Astrocyte of the spinal cord (primary cell): Measurements from ENCODE around the gene EHMT1.

Source experiments
- DNase-seq: peaks from one replicate; pipeline ENCODE4 v3.0.0; 2011; ENCODE audit warnings: low read depth, low spot score
- H3K4me3 ChIP-seq: 2 replicates; pipeline ENCODE4 v1.5.1; 2011; ENCODE audit warnings: low read depth, mild to moderate bottlenecking, low read length, moderate library complexity
- in situ Hi-C: cut with HindIII; loops from 2 replicates; pipeline ENCODE4 v1.10.0; 2017; ENCODE audit warnings: low sequenced_read_pairs
- TF ChIP-seq, protein P1 (sequence below): IDR thresholded peaks from 2 replicates; pipeline ENCODE4 v1.5.1; 2012; ENCODE audit warnings: low read depth, mild to moderate bottlenecking, low read length, inconsistent platforms

The EHMT1 gene

DNA sequence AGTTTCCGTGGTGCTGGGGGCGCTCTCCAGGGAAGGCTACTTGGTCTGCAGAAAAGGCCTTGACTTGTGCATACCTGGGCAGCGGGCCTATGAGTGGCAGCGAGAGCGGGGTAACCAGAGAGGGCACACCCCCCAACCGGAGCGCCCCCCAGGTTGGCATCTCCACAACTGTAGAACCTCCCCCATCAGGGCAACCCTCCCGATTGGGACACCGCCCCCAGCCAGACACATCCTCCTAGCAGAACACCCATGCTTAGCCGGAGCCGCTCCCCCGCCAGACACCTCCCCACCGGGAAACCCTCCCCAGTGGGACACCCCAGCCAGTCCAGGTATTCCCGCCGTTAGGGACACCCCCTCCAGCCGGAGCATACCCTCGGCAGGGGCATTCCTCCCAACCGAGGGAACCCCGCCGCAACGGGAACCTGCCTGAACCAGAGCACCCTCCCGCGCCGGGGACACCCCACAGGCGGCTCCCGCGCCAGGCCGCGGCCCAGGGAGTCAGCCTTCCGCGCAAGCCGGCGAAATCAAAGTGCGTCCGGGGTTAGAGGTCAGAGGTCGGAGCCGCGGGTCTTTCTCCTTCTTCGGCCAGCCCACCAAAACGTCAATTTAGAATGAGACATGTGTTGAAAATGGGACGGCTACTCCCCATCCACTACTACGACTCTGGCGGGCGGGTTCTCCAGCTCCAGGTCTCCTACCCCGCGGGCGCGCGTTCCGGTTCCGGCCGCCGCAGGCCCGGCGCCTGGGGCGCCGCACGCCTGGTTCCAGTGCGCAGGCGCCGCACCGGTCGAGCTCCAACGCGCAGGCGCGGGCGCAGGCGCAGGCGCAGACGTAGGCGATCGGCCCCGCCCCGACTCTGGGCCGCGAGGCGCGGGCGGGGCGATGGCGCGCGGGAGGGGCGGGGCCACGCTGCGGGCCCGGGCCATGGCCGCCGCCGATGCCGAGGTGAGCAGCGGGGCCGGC, at the start of gene EHMT1:
TSS of gene EHMT1 (plus strand) at position 901 of the 963 bp plus-strand sequence. CDS start at position 925, 24 bp downstream.
- TF ChIP-seq, protein P1, sequence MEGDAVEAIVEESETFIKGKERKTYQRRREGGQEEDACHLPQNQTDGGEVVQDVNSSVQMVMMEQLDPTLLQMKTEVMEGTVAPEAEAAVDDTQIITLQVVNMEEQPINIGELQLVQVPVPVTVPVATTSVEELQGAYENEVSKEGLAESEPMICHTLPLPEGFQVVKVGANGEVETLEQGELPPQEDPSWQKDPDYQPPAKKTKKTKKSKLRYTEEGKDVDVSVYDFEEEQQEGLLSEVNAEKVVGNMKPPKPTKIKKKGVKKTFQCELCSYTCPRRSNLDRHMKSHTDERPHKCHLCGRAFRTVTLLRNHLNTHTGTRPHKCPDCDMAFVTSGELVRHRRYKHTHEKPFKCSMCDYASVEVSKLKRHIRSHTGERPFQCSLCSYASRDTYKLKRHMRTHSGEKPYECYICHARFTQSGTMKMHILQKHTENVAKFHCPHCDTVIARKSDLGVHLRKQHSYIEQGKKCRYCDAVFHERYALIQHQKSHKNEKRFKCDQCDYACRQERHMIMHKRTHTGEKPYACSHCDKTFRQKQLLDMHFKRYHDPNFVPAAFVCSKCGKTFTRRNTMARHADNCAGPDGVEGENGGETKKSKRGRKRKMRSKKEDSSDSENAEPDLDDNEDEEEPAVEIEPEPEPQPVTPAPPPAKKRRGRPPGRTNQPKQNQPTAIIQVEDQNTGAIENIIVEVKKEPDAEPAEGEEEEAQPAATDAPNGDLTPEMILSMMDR: no peak
- DNase-seq: peak; percentile 71
- H3K4me3 ChIP-seq: peak within 1 kb of the TSS; percentile 96
- in situ Hi-C loops: no loop called here

DNA sequence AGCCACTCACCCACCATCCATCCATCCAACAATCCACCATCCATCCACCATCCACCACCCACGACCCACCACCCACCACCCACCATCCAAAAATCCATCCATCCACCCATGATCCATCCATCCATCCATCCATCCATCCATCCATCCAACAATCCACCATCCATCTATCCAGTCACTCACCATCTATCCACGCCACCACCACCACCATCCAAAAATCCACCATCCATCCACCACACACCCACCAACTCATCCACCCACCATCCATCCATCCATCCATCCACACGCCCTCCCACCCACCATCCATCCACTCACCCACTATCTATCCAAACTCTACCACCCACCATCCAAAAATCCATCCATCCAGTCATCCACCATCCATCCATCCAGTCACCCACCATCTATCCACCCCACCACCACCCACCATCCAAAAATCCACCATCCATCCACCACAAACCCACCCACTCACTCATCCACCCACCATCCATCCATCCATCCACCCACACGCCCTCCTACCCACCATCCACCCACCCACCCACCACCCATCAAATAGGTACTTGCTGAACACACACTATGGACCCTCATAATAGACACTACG, 49.1 kb upstream of the EHMT1 start:
- TF ChIP-seq, protein P1: no peak
- in situ Hi-C loops: no loop called here
- no peak overlapping the region for H3K4me3 ChIP-seq
- DNase-seq: no peak

DNA sequence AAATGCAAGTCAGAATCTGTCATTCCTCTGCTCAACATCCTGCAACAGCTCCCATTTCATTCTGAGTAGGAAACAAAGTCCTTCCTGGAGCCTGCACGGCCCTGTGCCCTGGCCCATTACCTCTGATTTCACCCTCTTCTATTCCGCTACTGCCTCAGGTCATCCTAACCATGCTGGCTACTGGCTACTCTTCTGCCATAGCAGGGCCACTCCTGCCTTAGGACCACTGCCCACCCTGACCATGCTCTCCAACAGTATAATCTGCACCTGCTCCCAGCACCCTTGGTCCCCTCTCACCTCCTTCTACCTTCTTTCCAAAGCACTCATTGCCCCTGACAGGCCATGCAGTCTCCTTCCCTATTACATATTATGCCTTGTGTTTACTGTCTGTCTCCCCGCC, 48.2 kb upstream of the EHMT1 start:
- TF ChIP-seq, protein P1: no peak
- in situ Hi-C loops: no loop called here
- no peak for DNase-seq
- no peak overlapping the region for H3K4me3 ChIP-seq

DNA sequence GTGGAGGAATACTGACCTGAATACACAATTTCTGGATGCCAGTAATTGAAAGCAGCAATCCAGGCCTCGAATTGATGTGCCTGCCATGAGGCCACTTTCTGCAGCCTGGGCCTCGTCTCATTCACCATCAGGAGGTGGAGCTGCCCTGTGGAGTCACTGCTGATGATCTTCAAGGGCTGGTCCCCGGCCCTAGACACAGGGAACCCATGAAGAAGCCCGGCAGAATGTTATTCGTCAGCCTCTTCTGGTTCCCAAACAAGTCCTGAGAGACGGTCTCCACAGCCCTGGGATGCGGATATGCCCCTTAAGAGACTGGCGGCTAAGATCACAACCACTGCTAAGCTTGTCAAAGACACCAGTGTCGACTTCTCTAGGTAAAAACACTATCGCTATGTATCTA, 44.6 kb upstream of the EHMT1 start:
- no peak overlapping the region for H3K4me3 ChIP-seq
- in situ Hi-C loops: no loop called here
- TF ChIP-seq, protein P1: no peak
- no peak for DNase-seq

DNA sequence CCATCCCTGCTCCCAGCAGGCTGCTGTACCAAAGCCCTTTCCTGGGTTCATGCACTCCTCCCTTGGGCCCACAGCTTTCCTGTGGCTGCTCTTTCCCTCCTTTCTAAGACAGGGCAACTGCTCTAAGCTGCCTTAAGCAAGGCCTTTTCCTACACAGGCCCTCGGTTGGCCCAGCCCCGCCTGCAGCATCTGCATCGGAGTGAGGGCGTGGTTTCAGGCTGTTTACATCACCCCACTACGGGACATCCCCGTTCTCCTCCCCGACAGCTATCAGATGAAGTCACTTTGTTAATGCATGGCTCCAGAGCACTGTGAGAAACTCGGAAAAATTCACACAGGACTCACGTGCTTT, 43.5 kb upstream of the EHMT1 start:
- DNase-seq: no peak
- in situ Hi-C loops: no loop called here
- H3K4me3 ChIP-seq: no peak overlapping the region
- TF ChIP-seq, protein P1: no peak

DNA sequence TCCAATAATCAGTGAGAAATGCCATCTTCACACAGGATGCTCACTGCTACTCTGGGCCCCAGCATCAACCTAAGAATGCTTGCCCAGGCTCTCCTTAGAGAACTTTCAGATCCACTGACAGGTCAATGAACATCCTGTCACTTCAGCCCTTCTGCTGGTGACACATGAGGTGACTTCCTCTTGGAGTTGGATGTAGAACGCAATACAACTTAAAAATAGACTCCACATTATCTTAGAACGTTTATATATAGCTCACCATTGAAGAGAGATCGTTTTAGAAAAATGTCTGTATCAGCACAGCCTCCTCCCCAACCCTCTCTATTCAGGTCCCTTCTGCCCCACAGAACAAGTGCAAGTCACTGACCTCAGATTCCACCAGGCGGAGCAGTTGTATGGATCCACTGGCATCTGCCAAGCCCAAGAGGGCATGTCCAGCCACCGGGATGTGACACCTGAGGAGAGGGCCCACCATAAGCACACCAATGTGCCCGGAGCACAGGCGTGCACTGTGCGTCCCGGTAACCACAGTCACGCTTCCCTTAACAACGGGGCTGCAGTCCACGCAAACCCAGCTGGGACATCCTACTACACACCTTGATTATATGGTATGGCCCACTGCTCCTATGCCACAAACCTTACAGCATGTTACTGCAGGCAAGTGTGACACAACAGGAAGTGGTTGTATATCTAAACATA, 42.9 kb upstream of the EHMT1 start:
- DNase-seq: no peak
- in situ Hi-C loops: no loop called here
- TF ChIP-seq, protein P1: no peak
- no peak overlapping the region for H3K4me3 ChIP-seq
